Hippocampal formation (tissue), 2 donors: Measurements from ENCODE around the gene OR2F1.

Experiments
- DNase-seq, 2 donors: peaks; one replicate each; lab custom pipeline; 2025; lab: John Stamatoyannopoulos, UW

OR2F1 gene

DNA sequence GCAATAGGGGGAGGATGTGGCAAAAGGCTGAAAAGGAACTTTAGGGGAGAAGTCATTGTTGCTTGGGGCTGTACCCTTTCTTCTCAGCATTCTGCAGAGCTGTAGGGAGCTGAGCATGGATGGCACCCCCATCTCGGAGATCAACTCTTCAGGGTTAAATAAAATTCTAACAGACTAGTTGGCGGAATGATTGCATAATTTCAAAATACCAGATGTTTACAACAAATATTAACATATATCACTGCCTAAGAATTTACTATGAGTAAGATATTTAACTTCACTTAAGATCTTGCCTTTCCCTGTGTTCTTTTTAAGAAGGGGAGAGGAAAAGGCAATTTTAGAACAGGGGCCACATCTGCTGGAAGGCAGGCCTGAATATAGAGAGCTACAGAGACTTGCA lies 509 bp upstream of the OR2F1 start:
- no peak for DNase-seq

- no peak for DNase-seq
Measured at GRCh38 chr7:143958781-143959180, 4.1 kb downstream of the OR2F1 start.

DNA sequence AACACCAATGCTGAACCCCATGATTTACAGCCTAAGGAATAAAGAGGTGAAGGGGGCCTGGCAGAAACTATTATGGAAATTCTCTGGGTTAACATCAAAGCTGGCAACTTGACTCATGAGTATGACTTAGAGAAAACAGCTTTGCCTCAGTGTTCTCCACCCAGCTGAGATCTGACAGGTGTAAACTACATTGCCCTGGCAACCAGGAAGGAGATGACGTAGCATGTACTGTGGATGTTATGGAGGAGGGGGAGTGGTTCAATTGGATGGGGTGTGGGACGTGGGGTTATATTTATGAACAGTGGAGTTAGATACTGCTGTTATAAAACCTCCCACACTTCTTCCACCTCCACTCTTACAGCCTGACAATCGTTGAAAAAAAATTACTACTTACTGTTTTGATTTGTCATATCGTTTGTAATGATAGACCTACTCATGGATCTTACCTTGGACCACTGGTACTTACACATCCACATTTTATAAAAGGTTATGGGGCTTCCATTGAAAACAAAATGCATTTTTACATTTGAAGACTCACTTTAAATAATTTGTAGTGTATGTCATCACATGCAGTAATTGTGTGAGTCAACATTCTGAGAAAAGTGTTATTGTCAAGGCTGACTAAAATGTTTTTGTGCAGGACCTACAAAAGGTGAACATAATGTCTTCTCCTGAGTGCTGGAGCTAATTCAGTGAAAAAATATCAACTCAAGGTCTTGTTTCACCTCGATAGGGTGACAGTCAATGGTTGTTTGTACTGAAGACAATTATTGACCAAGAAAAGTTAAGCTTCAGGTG lies 6.4 kb downstream of the OR2F1 start:
- no peak for DNase-seq

DNA sequence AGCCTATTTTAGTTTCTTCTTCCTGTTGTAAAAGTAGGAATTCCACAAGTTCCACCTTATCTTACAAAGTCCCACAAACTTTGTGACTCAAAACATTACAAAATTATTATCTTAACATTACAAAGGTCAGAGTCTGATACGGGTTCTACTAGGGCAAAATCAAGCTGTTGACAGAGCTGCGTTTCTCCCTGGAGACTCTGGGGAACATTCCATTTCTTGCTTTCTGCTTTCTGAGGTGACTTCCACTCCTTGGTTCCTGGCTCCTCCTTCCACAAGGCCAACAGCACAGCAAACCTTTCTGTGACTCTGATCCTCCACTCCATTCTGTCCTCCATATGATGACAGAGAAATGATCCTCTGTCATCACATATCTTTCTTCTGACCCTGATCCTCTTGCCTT lies 10.6 kb downstream of the OR2F1 start:
- DNase-seq, result no peak

GRCh38 chr7:143967398-143967797 lies 12.8 kb downstream of the OR2F1 start:
- DNase-seq, result no peak

- no peak for DNase-seq
Measured at GRCh38 chr7:143973870-143974416, 19.3 kb downstream of the OR2F1 start.

DNA sequence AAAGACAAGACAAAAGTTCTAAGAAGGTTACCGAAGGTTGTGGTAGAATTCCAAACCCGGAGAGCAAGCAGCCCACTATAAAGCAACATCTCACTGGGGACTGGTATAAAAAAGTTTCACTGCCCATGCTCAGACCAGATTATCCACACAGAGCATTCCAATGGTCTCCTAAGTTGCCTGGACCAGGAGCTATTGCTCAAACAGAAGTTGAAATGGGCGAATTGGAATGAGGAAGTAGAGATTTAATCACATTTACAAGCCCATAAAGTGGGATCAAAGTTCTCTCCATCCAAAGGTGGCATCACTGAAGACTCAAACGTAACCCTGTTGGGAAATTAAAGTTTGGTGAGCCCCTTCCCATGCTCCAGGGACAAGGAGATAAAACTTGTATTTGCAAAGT lies 19.8 kb downstream of the OR2F1 start:
- DNase-seq, result no peak

DNA sequence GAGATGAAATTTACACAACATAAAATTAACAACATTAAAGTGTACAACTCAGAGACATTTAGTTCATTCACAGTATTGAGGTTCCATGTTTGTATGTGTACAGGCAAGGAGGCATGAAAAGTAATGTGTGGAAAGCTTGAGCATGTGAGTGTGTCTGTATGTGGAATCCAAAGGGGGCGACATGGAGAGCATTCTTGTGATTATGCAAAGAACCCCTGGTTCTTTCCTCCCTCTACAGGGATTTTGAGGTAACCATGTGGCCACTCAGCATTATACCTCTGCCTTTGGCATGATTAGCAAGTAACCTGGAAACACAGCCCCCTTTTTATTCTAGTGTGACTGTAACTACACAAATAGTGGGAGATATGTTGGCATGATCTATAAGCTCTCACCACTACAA lies 21.0 kb downstream of the OR2F1 start:
- DNase-seq, result no peak

DNA sequence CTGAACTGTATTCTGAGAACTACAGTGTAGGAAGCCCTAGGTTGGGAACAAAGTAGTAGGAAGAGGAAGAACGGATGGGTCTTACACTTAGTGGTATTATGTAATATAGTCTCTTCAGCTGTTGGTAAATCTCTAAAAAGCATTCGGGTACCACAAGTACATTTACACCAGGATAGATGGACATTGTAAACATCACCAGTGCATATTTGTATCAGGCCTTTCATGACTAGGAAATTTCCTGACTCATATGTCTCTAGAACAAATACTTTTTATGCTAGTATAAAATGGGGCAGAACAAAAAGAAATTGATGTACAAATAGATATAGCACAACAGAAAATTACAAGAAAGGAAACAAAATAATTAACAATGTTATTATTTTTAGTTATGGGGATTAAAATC lies 23.9 kb downstream of the OR2F1 start:
- no peak for DNase-seq

DNA sequence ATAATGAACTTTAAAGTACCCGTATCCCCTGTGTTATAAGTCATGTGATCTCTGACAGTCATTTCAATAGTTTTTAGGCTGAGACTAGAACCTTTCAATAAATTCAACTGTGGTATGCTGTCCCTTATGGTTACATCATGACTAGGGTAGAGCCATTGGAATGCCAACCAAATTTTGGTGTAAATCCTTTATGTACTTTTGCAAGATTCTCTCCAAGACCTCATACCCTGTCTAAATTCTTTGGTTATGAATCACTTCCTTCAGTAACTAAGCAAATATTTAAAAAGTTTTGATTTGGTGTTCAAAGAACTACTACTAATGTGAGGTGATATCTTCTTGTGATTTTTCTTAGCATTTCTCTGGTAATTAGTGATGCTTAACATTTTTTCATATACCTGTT lies 24.7 kb downstream of the OR2F1 start:
- no peak for DNase-seq

GRCh38 chr7:143979998-143980397 lies 25.4 kb downstream of the OR2F1 start:
- DNase-seq, result no peak

GRCh38 chr7:143980746-143981510 lies 26.3 kb downstream of the OR2F1 start:
- DNase-seq, result no peak

- no peak for DNase-seq
Measured at GRCh38 chr7:143983960-143984359, 29.3 kb downstream of the OR2F1 start.

- DNase-seq, result no peak
Measured at GRCh38 chr7:143987513-143987912, 32.9 kb downstream of the OR2F1 start.

GRCh38 chr7:143988976-143989745 lies 34.5 kb downstream of the OR2F1 start:
- DNase-seq, result no peak

GRCh38 chr7:143992670-143993069 lies 38.0 kb downstream of the OR2F1 start:
- no peak for DNase-seq

DNA sequence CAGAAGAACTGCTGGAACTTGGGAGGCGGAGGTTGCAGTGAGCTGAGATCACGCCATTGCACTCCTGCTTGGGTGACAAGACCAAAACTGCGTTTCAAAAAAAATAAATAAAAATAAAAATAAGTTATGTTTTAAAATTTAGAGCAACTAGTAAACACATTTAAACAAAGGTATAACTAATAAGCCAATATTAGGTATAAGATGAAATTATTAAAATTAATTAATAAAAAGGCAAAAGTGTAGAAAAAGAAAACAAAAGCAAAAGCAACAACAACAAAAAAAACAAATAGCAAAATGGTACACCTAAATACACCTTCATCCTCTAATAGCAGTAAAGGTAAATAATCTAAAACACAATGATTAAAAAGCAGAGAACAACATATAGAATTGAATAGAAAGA lies 39.3 kb downstream of the OR2F1 start:
- DNase-seq, result no peak

DNA sequence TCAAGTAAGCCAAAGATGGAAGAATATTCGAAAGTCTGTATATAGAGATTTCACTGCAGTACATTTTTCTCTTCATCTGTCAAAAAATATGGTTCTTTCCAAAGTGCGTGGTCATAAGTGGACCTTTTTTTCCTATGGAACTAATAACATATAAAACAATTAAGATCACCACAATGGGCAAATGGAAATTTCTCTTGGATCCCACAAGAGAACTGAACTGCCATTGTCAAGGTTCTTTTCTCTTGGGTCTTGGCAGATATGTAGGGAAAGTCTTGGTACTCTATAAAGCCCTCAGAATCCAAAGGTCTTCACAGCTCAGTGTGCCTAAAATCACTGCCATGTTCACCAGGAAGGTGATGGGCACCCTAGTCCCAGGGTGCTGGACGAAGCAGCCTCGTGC lies 45.4 kb downstream of the OR2F1 start, which contains the start of gene OR6B1:
Gene OR6B1 (plus strand): TSS at position 301 of the 400 bp plus-strand sequence. CDS start 3,677 bp downstream, outside the sequence.
- DNase-seq, result no peak

GRCh38 chr7:144001543-144001942 lies 46.9 kb downstream of the OR2F1 start:
- DNase-seq, result no peak

GRCh38 chr7:144004703-144005102 lies 50.1 kb downstream of the OR2F1 start:
- no peak for DNase-seq

DNA sequence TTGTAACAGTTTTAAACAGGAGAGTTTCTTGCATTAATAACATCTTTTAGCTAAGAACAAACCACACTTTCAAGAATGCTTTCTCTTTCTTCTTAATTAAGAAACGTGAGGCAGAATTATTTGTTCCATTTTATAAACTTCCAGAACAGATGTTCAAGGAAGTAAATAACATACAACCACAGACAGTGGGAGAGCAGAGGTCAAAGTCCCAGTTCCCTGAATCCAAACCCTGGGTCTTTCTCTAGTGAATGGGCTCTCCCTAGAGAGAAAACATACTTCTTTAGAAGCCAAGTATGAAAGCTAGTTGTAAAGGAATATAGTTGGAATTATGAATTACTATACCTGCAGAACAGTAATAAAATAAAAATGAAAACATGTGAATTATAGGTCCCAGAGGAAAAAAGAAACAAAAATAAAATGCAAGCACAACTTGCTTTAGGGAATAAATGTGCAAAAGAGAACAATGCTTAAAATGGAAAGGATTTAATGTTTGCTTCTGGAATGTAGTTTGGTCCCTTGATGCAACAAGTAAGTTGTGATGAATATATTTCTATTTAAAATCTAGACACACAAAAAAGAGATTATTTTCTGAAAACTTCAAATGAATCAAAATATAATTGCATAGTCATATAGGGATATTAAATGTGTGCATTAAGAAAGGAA lies 51.5 kb downstream of the OR2F1 start:
- no peak for DNase-seq

DNA sequence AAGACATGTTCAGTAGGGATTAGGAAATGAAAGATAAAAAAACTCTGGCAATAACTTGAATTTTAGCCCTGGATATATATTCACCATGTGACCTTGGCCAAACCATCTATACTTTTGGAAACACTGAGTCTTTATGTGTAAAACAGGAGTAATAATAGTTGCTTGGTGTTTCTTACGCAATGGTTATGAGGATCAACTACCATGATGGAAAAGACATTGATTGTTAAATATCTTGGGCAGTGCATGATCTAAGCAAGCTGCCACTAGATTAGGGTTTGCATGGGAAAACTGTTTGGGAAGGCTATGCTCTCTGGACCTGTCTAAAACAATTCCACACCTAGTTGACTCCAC lies 52.0 kb downstream of the OR2F1 start:
- no peak for DNase-seq
